Measurements from ENCODE around the gene DCTN3. TPM values are rescaled to one million over a fixed set of nuclear protein-coding genes. Genes with fewer than 3 reads are reported as not detected.

DCTN3 gene
- total and polyA plus RNA-seq, 2 donors from 2014 or later, result 92.0 to 175 TPM

DNA sequence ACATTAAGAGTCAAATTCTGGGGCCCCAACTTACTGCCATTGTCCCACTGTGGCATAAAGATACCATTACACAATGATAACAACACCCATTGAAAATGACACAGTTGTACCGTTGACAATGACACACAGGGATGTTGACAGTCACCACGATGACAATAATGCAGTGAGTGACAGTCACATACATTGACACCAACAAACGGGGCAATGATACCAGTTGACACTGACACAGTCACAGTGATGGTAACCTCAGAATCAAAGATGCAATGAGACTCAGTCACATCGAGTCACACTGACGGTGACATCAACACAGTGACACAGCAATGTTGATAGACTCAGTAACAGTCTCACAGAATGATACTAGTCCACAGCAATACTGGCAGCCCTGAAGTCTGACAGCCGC is 47.7 kb downstream of the DCTN3 start:
- no peaks in the 10 kb centered on the region for H3K36me3 ChIP-seq (ENCODE audit: control insufficient read depth in 2 of 3, insufficient read depth in 3 of 3, low read length in 3 of 3)
- intact Hi-C loops (cut with DNase I), result no loop called here
- TF ChIP-seq CTCF (IDR thresholded peaks at IDR 0.05; ENCODE audit: borderline replicate concordance, extremely low read depth, insufficient read depth), result no peak
- no peaks in the 10 kb centered on the region for H3K9me3 ChIP-seq (ENCODE audit: control insufficient read depth in 2 of 3, insufficient read depth in 1 of 3, low read length in 3 of 3)
- DNase-seq (no peak), FAIRE-seq (no peak)
- H3K4me3 ChIP-seq (ENCODE audit: low read length in 3 of 3), result no peak overlapping the region
- H3K27me3 ChIP-seq (ENCODE audit: control insufficient read depth, insufficient read depth, low read length), result no peaks in the 10 kb centered on the region
- H3K27ac ChIP-seq (ENCODE audit: low read depth in 2 of 2, low read length in 2 of 2), result no peak overlapping the region
- H3K9ac ChIP-seq (ENCODE audit: low read length in 3 of 3), result no peak overlapping the region
- H3K4me1 ChIP-seq (ENCODE audit: control insufficient read depth in 2 of 3, insufficient read depth in 2 of 3, low read depth in 1 of 3, low read length in 3 of 3), result peaks cover 0 to 7% (median 4%) of the 10 kb centered on the region in 3 donors

GRCh38 chr9:34572092-34572491 is 48.2 kb downstream of the DCTN3 start:
- H3K27me3 ChIP-seq (ENCODE audit: control insufficient read depth, insufficient read depth, low read length), result no peaks in the 10 kb centered on the region
- no peak overlapping the region for H3K9ac ChIP-seq (ENCODE audit: low read length in 3 of 3)
- H3K27ac ChIP-seq (ENCODE audit: low read depth in 2 of 2, low read length in 2 of 2), result no peak overlapping the region
- no peaks in the 10 kb centered on the region for H3K9me3 ChIP-seq (ENCODE audit: control insufficient read depth in 2 of 3, insufficient read depth in 1 of 3, low read length in 3 of 3)
- H3K4me3 ChIP-seq (ENCODE audit: low read length in 3 of 3), result no peak overlapping the region
- no peaks in the 10 kb centered on the region for H3K36me3 ChIP-seq (ENCODE audit: control insufficient read depth in 2 of 3, insufficient read depth in 3 of 3, low read length in 3 of 3)
- FAIRE-seq, result no peak
- TF ChIP-seq CTCF (IDR thresholded peaks at IDR 0.05; ENCODE audit: borderline replicate concordance, extremely low read depth, insufficient read depth), result no peak
- peaks cover 0 to 7% (median 4%) of the 10 kb centered on the region in 3 donors for H3K4me1 ChIP-seq (ENCODE audit: control insufficient read depth in 2 of 3, insufficient read depth in 2 of 3, low read depth in 1 of 3, low read length in 3 of 3)
- no peak for DNase-seq
- intact Hi-C loops (cut with DNase I), result no loop called here

- intact Hi-C loops (cut with DNase I), result no loop called here
- Histone ChIP-seq H3K27ac (ENCODE audit: low read depth in 2 of 2, low read length in 2 of 2) (no peak overlapping the region), H3K4me1 (ENCODE audit: control insufficient read depth in 2 of 3, insufficient read depth in 2 of 3, low read depth in 1 of 3, low read length in 3 of 3) (peaks cover 0 to 10% (median 4%) of the 10 kb centered on the region in 3 donors), H3K9ac (ENCODE audit: low read length in 3 of 3) (no peak overlapping the region), H3K9me3 (ENCODE audit: control insufficient read depth in 2 of 3, insufficient read depth in 1 of 3, low read length in 3 of 3) (no peaks in the 10 kb centered on the region), H3K27me3 (ENCODE audit: control insufficient read depth, insufficient read depth, low read length) (no peaks in the 10 kb centered on the region), H3K36me3 (ENCODE audit: control insufficient read depth in 2 of 3, insufficient read depth in 3 of 3, low read length in 3 of 3) (no peaks in the 10 kb centered on the region), H3K4me3 (ENCODE audit: low read length in 3 of 3) (no peak overlapping the region)
- no peak for FAIRE-seq
- TF ChIP-seq CTCF (IDR thresholded peaks at IDR 0.05; ENCODE audit: borderline replicate concordance, extremely low read depth, insufficient read depth), result no peak
- peak in 4 of 5 donors; percentile 39 to 77 (median 66) for DNase-seq
Observed at GRCh38 chr9:34571481-34571810, 48.8 kb downstream of the DCTN3 start.

GRCh38 chr9:34570809-34571480 is 49.4 kb downstream of the DCTN3 start:
- Histone ChIP-seq H3K27ac (ENCODE audit: low read depth in 2 of 2, low read length in 2 of 2) (no peak overlapping the region), H3K27me3 (ENCODE audit: control insufficient read depth, insufficient read depth, low read length) (no peaks in the 10 kb centered on the region), H3K9ac (ENCODE audit: low read length in 3 of 3) (no peak overlapping the region), H3K4me1 (ENCODE audit: control insufficient read depth in 2 of 3, insufficient read depth in 2 of 3, low read depth in 1 of 3, low read length in 3 of 3) (peaks cover 0 to 8% (median 4%) of the 10 kb centered on the region in 3 donors), H3K9me3 (ENCODE audit: control insufficient read depth in 2 of 3, insufficient read depth in 1 of 3, low read length in 3 of 3) (no peaks in the 10 kb centered on the region), H3K36me3 (ENCODE audit: control insufficient read depth in 2 of 3, insufficient read depth in 3 of 3, low read length in 3 of 3) (no peaks in the 10 kb centered on the region), H3K4me3 (ENCODE audit: low read length in 3 of 3) (no peak overlapping the region)
- no peak for DNase-seq
- FAIRE-seq, result no peak
- intact Hi-C loops (cut with DNase I), result no loop called here
- TF ChIP-seq CTCF (IDR thresholded peaks at IDR 0.05; ENCODE audit: borderline replicate concordance, extremely low read depth, insufficient read depth), result no peak
